Islet of Langerhans (tissue), 1 donor: ENCODE results near the gene ELMO2.

Experiments
- FAIRE-seq: peaks from one replicate; lab custom pipeline; 2011; peaks lifted over from hg19 to GRCh38; lab: Jason Lieb, UNC

The ELMO2 gene, protein sequence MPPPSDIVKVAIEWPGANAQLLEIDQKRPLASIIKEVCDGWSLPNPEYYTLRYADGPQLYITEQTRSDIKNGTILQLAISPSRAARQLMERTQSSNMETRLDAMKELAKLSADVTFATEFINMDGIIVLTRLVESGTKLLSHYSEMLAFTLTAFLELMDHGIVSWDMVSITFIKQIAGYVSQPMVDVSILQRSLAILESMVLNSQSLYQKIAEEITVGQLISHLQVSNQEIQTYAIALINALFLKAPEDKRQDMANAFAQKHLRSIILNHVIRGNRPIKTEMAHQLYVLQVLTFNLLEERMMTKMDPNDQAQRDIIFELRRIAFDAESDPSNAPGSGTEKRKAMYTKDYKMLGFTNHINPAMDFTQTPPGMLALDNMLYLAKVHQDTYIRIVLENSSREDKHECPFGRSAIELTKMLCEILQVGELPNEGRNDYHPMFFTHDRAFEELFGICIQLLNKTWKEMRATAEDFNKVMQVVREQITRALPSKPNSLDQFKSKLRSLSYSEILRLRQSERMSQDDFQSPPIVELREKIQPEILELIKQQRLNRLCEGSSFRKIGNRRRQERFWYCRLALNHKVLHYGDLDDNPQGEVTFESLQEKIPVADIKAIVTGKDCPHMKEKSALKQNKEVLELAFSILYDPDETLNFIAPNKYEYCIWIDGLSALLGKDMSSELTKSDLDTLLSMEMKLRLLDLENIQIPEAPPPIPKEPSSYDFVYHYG

DNA sequence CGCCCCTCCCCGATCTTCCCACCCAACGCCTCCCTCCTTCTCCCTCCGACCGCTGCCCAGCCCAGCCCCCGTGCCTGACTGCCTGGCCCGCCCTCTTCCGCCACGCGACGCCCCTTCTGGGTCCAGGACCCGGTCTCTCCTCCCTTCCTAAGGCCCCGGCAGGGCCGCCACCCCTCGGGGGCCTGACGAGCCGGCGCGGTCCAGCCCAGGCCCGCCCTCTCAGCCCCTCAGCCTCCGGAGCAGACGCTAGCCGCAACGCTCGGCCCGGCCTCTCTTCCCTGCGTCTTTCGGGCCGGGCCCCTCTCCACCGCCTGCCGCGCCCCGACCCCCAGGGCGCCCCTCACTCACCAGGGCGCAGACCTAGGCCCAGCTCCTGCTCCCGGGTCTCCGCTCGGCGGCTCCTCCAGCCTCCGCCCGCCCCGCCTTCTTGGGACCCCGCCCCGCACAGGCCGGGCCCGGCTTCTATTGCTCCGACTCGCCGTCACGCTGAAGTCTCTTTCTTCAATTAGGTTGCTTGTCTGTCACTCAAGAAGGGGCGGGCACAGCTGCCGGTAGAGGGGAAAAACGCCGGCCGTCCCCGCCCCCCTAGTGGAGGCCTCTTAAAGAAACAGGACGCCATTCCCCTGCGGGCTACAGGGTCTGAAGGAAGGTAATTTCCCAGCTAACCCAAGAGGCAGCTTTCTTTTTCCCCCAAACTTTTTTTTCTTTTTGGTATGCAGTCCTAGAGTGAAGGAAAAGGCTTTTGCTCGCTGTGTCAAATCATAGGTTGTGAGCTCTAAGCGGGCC is at the start of gene ELMO2:
Gene ELMO2 (minus strand): TSS at position 416 of the 786 bp plus-strand sequence. CDS start 12,133 bp downstream, outside the sequence.
- FAIRE-seq = no peak

DNA sequence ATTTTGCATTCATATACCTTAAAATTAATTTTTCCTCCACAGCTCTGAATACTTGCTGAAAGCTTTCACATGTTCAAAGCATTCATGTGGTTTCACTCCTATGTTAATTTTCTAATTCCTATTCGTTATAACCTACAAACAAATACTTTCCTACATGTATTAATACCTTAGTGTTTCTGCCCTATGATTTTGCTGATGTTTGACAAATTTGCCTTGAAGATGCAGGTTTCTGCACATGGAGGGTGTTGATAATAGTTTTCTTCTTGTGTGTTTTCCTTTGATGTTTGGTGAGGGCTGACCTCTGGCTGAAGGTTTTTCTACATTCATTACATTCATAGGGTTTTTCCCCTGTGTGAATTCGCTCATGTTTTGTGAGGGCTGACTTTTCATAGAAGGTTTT is 49.3 kb upstream of the ELMO2 start:
- no peak for FAIRE-seq

GRCh38 chr20:46446851-46447250 is 40.4 kb upstream of the ELMO2 start:
- FAIRE-seq = no peak

GRCh38 chr20:46439837-46440236 is 33.4 kb upstream of the ELMO2 start:
- FAIRE-seq = no peak

- FAIRE-seq = no peak
Measured at GRCh38 chr20:46438156-46438750, 31.8 kb upstream of the ELMO2 start.

DNA sequence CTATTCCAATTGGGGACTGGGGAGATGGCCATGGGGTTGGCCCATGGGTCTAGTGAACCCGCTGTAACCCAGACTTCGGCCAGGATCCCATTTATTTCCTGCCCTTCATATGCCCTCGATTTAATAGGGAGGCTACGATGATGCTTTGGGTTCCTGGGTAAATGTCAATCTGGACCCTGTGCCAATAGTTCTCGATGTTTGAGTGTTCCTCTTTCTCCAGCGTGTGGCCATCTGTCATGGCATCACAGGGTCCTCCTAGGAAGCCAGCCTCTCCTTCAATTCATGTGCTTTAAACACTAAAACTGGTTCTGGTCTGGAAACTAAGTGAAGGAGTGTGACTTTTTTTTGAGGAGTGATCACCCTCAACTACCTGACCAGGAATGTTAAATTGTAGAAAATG is 28.7 kb upstream of the ELMO2 start:
- FAIRE-seq = no peak

- FAIRE-seq = no peak
Measured at GRCh38 chr20:46434597-46434996, 28.2 kb upstream of the ELMO2 start.

GRCh38 chr20:46433051-46433450 is 26.6 kb upstream of the ELMO2 start:
- FAIRE-seq = no peak

- no peak for FAIRE-seq
Measured at GRCh38 chr20:46430921-46431712, 24.7 kb upstream of the ELMO2 start.

- FAIRE-seq = no peak
Measured at GRCh38 chr20:46427384-46427783, 21.0 kb upstream of the ELMO2 start.

- no peak for FAIRE-seq
Measured at GRCh38 chr20:46423882-46424482, 17.6 kb upstream of the ELMO2 start.

- no peak for FAIRE-seq
Measured at GRCh38 chr20:46423342-46423741, 16.9 kb upstream of the ELMO2 start.

- FAIRE-seq = no peak
Measured at GRCh38 chr20:46420878-46421277, 14.5 kb upstream of the ELMO2 start.

DNA sequence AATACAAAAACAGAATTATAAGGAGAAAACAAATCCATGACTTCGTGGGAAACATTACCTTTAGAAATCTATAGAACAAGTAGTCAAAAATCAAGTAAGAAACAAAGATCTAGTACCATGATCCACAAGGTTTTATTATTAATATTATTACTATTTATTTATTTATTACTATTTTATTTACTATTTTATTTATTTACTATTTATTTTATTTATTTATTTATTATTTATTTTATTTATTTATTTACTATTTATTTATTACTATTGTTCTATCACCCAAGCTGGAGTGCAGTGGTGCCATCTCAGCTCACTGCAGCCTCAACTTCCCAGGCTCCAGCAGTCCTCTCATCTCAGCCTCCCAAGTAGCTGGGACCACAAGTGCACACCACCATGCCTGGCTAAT is 13.5 kb upstream of the ELMO2 start:
- no peak for FAIRE-seq

GRCh38 chr20:46416839-46417238 is 10.4 kb upstream of the ELMO2 start:
- FAIRE-seq = no peak

DNA sequence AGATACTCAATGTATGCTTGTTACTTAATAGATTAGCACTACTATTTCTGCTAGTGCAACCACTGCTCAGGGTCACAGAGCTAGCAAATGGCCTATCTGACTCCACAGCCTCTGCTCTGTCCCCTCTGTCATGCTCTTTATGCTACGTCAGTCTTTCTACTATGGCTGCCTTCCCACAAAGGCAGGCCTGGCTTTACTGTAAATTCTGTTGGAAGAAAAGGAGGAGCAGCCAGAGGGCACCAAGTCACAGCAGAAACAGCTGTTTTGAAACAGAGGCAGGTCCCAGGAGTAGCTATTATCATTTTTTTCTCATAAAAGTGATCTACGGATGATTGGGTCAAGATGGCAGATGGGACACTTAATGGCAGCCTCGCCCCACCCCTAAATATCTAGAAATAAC is 10.0 kb upstream of the ELMO2 start:
- no peak for FAIRE-seq

GRCh38 chr20:46415773-46416172 is 9.4 kb upstream of the ELMO2 start:
- FAIRE-seq = no peak

DNA sequence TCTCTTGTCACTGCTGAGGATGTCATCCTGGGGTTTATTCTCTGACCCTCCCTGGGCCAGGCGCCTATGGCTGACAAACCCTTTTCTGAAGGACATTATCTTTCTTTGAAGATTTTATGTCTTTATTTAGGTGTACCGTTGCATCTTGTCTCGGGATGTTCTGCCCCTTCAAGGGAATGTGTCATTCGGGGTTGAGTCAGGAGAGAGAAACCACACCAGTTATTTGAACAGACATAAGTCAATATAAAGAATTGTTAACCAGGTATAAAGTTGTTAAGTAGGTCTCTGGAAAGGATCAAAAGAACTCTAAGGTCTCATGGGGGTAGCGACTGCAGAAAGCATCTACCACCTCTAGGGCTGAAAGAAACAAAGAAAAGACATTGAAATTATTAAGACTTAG is 8.2 kb upstream of the ELMO2 start:
- FAIRE-seq = no peak

DNA sequence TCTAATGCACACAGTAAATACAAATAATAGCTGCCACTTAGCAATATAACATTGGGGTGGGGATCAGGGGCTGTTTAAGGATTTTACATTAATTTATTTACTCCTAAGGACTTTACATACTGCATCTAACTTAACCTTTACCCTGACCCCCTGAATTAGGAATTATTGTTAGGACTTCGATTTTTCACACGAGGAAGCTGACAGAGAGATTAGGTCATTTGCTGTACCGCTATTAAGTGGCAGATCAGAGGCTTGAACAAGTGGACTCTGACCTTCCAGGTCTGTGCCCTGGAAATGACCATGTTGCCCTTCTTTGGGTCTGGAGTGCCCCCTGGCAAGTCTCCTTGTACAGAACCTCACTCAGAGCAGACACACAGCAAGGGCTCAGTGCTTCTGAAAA is 5.2 kb upstream of the ELMO2 start:
- FAIRE-seq = no peak

- no peak for FAIRE-seq
Measured at GRCh38 chr20:46408281-46408731, 1.9 kb upstream of the ELMO2 start.

- FAIRE-seq = no peak
Measured at GRCh38 chr20:46407671-46407996, 1.2 kb upstream of the ELMO2 start.
